Transverse colon (tissue), 4 donors: ENCODE measurements around the gene PPP2R2C. TPM values are rescaled to one million over a fixed set of nuclear protein-coding genes. Genes with fewer than 3 reads are reported as not detected.

Experiments
- DNase-seq: peaks from one replicate; pipeline ENCODE4 v3.0.0-alpha.2; 2019
- H3K27ac ChIP-seq, 4 donors: fragments of 200-600 bp; sonication (generic); 2 replicates each; pipeline ENCODE4 v1.5.1; 2016 to 2018; ENCODE audit warnings: inconsistent platforms in 4 of 4
- H3K27me3 ChIP-seq: fragments of 200-600 bp; sonication (generic); 2 replicates; pipeline ENCODE4 v1.5.1; 2017; ENCODE audit warnings: inconsistent platforms
- H3K36me3 ChIP-seq, 4 donors: fragments of 200-600 bp; sonication (generic); 2 replicates each; pipeline ENCODE4 v1.5.1; 2017 to 2019; ENCODE audit warnings: inconsistent platforms in 4 of 4
- H3K4me1 ChIP-seq, 4 donors: fragments of 200-600 bp; sonication (generic); 2 replicates each; pipeline ENCODE4 v1.5.1; 2017 to 2020; ENCODE audit warnings: inconsistent platforms in 4 of 4
- H3K4me3 ChIP-seq, 4 donors: fragments of 200-600 bp; sonication (generic); 1 replicate in 1 of 4; 2 replicates in 3 of 4; pipeline versions ENCODE4 v1.5.1 to v1.6.1; 2017 to 2019; ENCODE audit warnings: inconsistent platforms in 4 of 4
- H3K9me3 ChIP-seq, 2 donors: fragments of 200-600 bp; sonication (generic); 2 replicates each; pipeline ENCODE4 v1.5.1; 2017 to 2019; ENCODE audit warnings: inconsistent platforms in 2 of 2
- EP300 ChIP-seq: sonication (generic); formaldehyde crosslinking; IDR thresholded peaks from one replicate; pipeline ENCODE4 v1.6.1; 2017; ENCODE audit warnings: antibody characterized with exemption, low read depth
- POLR2A ChIP-seq: fragments of 450-650 bp; IDR thresholded peaks from one replicate; pipeline ENCODE4 v1.6.1; 2016; ENCODE audit warnings: antibody characterized with exemption, mild to moderate bottlenecking, moderate library complexity
- POLR2AphosphoS5 ChIP-seq, 3 donors: sonication (generic); formaldehyde crosslinking; IDR thresholded peaks; one replicate each; pipeline ENCODE4 v1.6.1; 2016; ENCODE audit warnings: antibody characterized with exemption in 3 of 3
- WGBS, 2 donors: methylation state at CpG; one replicate each; pipeline ENCODE4 v1.1.5; 2018; ENCODE audit warnings: low coverage in 1 of 2; 5-methylcytosine and 5-hydroxymethylcytosine counted together
- in situ Hi-C, 4 donors: fragments of 200-750 bp; cut with MboI; loops; one replicate each; pipeline versions ENCODE4 v1.15.0 to v1.15.1; 2017; ENCODE audit warnings: low sequenced_read_pairs in 3 of 4, low pct_ligation_motif_present in 1 of 4, low pct_unique_long_range_greater_than_20kb in 1 of 4
- intact Hi-C: fragments of 100-400 bp; cut with DNase I; formaldehyde crosslinking; loops from one replicate; pipeline ENCODE4 v1.15.1; 2023; ENCODE audit warnings: low total_unique reads
- total RNA-seq, 4 donors: library from RNA; depleted of rRNA; stranded (reverse); fragments of >200 nt; gene quantifications; one replicate each; pipeline ENCODE4 v1.1.0, GENCODE V29; 2016
- TF ChIP-seq, protein P1 (sequence below), 5 experiments: fragments of 200-600 bp in 3 of 5; fragments of 450-650 bp in 2 of 5; sonication (generic) in 3 of 5; IDR thresholded peaks; 1 replicate in 2 of 5; 2 replicates in 3 of 5; pipeline ENCODE4 v1.5.1; 2016 to 2017; ENCODE audit warnings: antibody characterized with exemption in 5 of 5, inconsistent platforms in 3 of 5, mild to moderate bottlenecking in 2 of 5, moderate library complexity in 1 of 5

The PPP2R2C gene
- total RNA-seq, 4 donors from 2014 or later: 0.27 to 8.8 (median 1.7) TPM

DNA sequence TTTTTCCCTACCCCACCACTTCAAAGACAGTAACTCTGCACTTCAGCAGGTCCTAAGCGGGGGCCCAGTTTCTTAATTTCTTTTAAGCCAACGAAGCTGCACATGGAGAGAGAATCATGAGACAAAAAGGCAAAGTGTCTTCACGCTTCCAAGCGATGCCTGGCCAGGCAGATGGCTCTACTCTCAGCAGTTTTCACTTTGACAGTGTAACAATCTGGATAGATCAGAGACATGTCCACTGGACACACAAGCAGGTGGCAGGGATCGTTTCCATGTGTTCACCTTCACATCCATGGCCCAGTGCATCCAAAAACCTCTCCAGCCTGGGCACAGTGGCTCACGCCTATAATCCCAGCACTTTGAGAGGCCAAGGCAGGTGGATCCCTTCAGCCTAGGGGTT, 27.8 kb downstream of the PPP2R2C start:
- in situ Hi-C loops (no loop called here), intact Hi-C loops (no loop called here)
- Histone ChIP-seq H3K27ac (no peak overlapping the region), H3K4me1 (peaks cover 0 to 5% (median 0%) of the 10 kb centered on the region in 4 donors), H3K27me3 (peaks cover 15% of the 10 kb centered on the region), H3K36me3 (no peaks in the 10 kb centered on the region), H3K4me3 (no peak overlapping the region), H3K9me3 (no peaks in the 10 kb centered on the region)
- WGBS, 2 donors: 72% methylated on average over 6 of the region's 6 CpGs; no CpG with 5 or more reads in 1 of the 2 donors
- TF ChIP-seq POLR2AphosphoS5 (IDR thresholded peaks at IDR 0.05) (no peak), EP300 (no peak), POLR2A (no peak)
- TF ChIP-seq, protein P1, sequence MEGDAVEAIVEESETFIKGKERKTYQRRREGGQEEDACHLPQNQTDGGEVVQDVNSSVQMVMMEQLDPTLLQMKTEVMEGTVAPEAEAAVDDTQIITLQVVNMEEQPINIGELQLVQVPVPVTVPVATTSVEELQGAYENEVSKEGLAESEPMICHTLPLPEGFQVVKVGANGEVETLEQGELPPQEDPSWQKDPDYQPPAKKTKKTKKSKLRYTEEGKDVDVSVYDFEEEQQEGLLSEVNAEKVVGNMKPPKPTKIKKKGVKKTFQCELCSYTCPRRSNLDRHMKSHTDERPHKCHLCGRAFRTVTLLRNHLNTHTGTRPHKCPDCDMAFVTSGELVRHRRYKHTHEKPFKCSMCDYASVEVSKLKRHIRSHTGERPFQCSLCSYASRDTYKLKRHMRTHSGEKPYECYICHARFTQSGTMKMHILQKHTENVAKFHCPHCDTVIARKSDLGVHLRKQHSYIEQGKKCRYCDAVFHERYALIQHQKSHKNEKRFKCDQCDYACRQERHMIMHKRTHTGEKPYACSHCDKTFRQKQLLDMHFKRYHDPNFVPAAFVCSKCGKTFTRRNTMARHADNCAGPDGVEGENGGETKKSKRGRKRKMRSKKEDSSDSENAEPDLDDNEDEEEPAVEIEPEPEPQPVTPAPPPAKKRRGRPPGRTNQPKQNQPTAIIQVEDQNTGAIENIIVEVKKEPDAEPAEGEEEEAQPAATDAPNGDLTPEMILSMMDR (IDR thresholded peaks at IDR 0.05): no peak
- DNase-seq: no peak

- Histone ChIP-seq H3K4me1 (peaks cover 0 to 5% (median 0%) of the 10 kb centered on the region in 4 donors), H3K4me3 (no peak overlapping the region), H3K27me3 (peaks cover 15% of the 10 kb centered on the region), H3K9me3 (no peaks in the 10 kb centered on the region), H3K36me3 (no peaks in the 10 kb centered on the region), H3K27ac (no peak overlapping the region)
- TF ChIP-seq EP300: no peak
- no peak for TF ChIP-seq POLR2A
- TF ChIP-seq, protein P1 (IDR thresholded peaks at IDR 0.05): no peak
- no peak for TF ChIP-seq POLR2AphosphoS5 (IDR thresholded peaks at IDR 0.05)
- WGBS, 2 donors: 79 to 83% methylated on average over 4 to 19 of the region's 21 CpGs
- in situ Hi-C loops (no loop called here), intact Hi-C loops (no loop called here)
- no peak for DNase-seq
Observed at GRCh38 chr4:6443035-6444023, 29.1 kb downstream of the PPP2R2C start.

GRCh38 chr4:6442555-6442954, 29.9 kb downstream of the PPP2R2C start:
- H3K9me3 ChIP-seq: no peaks in the 10 kb centered on the region
- in situ Hi-C loops: no loop called here
- 89% methylated on average over 8 of the region's 8 CpGs; no CpG with 5 or more reads in 1 of the 2 donors for WGBS, 2 donors
- no peak overlapping the region for H3K4me3 ChIP-seq
- DNase-seq: no peak
- TF ChIP-seq EP300: no peak
- peaks cover 0 to 5% (median 0%) of the 10 kb centered on the region in 4 donors for H3K4me1 ChIP-seq
- H3K27ac ChIP-seq: no peak overlapping the region
- intact Hi-C loops: no loop called here
- peaks cover 15% of the 10 kb centered on the region for H3K27me3 ChIP-seq
- no peaks in the 10 kb centered on the region for H3K36me3 ChIP-seq

DNA sequence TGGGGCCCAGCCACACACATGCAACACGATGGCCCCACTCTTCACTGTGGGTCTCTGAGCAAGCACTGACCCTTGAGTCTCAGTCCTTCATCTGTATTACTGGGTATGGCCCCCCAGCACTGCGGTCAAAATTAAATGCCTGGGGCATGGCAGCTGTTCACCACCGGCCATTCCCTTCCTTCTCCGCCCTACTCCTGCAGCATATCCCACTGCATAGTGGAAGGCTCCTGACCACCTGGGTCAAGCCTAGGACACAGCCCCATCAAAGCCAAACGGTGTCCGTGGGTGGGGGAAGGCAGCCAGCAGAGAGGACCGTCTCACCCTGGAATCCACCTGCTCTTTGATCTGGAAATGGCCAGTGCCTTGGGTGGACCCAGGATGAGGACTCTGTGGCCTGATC, 30.7 kb downstream of the PPP2R2C start:
- peaks cover 15% of the 10 kb centered on the region for H3K27me3 ChIP-seq
- H3K36me3 ChIP-seq: no peaks in the 10 kb centered on the region
- DNase-seq: no peak
- H3K4me1 ChIP-seq: peaks cover 0 to 4% (median 0%) of the 10 kb centered on the region in 4 donors
- 67 to 81% methylated on average over 1 to 7 of the region's 7 CpGs for WGBS, 2 donors
- intact Hi-C loops: no loop called here
- H3K4me3 ChIP-seq: no peak overlapping the region
- TF ChIP-seq, protein P1 (IDR thresholded peaks at IDR 0.05): no peak
- TF ChIP-seq POLR2AphosphoS5 (IDR thresholded peaks at IDR 0.05) (no peak), POLR2A (no peak), EP300 (no peak)
- in situ Hi-C loops: no loop called here
- H3K27ac ChIP-seq: no peak overlapping the region
- no peaks in the 10 kb centered on the region for H3K9me3 ChIP-seq
